ENCODE data around the gene BBS10. TPM values are rescaled to one million over a fixed set of nuclear protein-coding genes. Genes with fewer than 3 reads are reported as not detected.

BBS10 gene
- total RNA-seq, 4 donors from 2014 or later: 11.4 to 17.6 (median 13.5) TPM

DNA sequence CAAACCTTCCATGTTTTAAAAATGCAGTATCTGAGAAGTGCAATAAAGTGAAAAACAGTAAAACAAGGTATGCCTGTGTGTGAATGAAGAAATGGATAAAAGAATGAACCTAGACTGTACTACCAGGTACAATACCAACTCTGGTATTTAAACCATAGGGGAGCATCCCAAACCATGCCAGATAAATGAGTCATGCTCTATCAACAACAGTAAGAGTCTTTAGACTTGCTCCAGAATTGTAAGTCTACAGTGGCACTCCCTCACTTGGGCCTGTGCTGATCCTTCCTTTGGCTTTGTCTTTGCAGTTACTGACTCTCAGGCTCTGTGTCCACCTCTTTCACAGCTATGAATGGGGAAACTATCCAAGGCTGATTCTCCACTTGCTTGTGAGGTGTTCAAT is 38.1 kb downstream of the BBS10 start:
- Histone ChIP-seq H3K27ac (no peak overlapping the region), H3K27me3 (no peaks in the 10 kb centered on the region), H3K4me1 (no peaks in the 10 kb centered on the region), H3K36me3 (no peaks in the 10 kb centered on the region), H3K9me3 (no peaks in the 10 kb centered on the region), H3K4me3 (replicated peaks in 1 of 3) (no peak overlapping the region)
- no peak for TF ChIP-seq POLR2A (IDR thresholded peaks at IDR 0.05)
- TF ChIP-seq, protein P1, sequence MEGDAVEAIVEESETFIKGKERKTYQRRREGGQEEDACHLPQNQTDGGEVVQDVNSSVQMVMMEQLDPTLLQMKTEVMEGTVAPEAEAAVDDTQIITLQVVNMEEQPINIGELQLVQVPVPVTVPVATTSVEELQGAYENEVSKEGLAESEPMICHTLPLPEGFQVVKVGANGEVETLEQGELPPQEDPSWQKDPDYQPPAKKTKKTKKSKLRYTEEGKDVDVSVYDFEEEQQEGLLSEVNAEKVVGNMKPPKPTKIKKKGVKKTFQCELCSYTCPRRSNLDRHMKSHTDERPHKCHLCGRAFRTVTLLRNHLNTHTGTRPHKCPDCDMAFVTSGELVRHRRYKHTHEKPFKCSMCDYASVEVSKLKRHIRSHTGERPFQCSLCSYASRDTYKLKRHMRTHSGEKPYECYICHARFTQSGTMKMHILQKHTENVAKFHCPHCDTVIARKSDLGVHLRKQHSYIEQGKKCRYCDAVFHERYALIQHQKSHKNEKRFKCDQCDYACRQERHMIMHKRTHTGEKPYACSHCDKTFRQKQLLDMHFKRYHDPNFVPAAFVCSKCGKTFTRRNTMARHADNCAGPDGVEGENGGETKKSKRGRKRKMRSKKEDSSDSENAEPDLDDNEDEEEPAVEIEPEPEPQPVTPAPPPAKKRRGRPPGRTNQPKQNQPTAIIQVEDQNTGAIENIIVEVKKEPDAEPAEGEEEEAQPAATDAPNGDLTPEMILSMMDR (IDR thresholded peaks at IDR 0.05): no peak
- no peak for DNase-seq
- intact Hi-C loops (cut with DNase I): no loop called here

DNA sequence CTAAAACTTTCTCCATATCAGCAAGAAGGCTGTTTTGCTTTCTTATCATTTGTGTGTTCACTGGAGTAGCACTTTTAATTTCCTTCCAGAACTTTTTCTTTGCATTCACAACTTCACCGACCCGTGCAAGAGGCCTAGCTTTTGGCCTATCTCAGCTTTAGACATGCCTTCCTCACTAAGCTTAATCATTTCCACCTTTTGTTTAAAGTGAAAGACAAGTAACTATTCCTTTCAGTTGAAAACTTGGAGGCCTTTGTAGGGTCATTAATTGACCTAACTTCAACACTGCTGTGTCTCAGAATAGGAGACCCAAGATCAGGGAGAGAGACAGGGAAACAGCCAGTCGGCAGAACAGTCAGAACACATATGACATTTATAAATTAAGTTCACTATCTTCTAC is 39.3 kb downstream of the BBS10 start:
- Histone ChIP-seq H3K4me1 (no peaks in the 10 kb centered on the region), H3K36me3 (no peaks in the 10 kb centered on the region), H3K9me3 (no peaks in the 10 kb centered on the region), H3K4me3 (replicated peaks in 1 of 3) (no peak overlapping the region), H3K27me3 (no peaks in the 10 kb centered on the region), H3K27ac (no peak overlapping the region)
- intact Hi-C loops (cut with DNase I): no loop called here
- DNase-seq: no peak
- TF ChIP-seq, protein P1 (IDR thresholded peaks at IDR 0.05): no peak
- WGBS, 2 donors: 56 to 57% methylated on average over 3 of the region's 3 CpGs

DNA sequence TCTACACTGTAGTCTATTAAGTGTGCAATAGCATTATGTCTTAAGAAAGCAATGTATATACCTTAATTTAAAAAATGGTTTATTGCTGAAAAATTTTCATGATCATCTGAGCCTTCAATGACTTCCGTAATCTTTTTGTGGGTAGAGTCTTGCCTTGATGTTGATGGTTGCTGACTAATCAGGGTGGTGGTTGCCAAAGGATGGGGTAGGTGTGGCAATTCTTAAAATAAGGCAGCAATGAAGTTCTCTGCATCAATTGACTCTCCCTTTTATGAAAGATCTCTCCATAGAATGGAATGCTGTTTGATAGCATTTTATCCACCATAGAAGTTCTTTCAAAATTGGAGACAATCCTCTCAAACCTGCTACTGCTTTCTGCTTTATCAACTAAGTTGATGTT is 41.1 kb downstream of the BBS10 start:
- intact Hi-C loops (cut with DNase I): no loop called here

DNA sequence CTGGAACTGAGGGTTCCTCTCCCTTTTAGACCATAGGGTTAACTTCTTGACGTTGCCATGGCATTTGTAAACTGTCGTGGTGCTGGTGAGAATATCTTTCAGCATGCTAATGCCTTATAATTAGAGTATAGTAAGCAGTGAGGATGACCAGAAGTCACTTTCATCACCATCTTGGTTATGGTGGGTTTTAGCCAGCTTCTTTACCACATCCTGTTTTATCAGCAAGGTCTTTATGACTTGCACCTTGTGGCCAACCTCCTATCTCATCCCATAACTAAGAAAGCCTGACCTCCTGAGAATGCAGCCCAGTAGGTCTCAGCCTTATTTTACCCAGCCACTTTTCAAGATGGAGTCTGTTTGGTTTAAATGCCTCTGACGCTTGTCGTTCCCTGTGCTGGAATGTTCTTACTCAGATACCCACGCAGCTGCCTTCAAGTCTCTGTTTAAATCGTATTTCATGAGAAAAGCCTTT is 44.2 kb downstream of the BBS10 start:
- intact Hi-C loops (cut with DNase I): no loop called here
- TF ChIP-seq POLR2A (IDR thresholded peaks at IDR 0.05): no peak
- TF ChIP-seq, protein P1 (IDR thresholded peaks at IDR 0.05): no peak
- Histone ChIP-seq H3K9me3 (no peaks in the 10 kb centered on the region), H3K36me3 (no peaks in the 10 kb centered on the region), H3K27ac (no peak overlapping the region), H3K27me3 (no peaks in the 10 kb centered on the region), H3K4me1 (no peaks in the 10 kb centered on the region), H3K4me3 (replicated peaks in 1 of 3) (no peak overlapping the region)
- WGBS, 2 donors: 91 to 93% methylated on average over 6 of the region's 6 CpGs
- no peak for DNase-seq

More for the DNA sequence above, 41.1 kb downstream of the BBS10 start:
- Histone ChIP-seq H3K9me3 (no peaks in the 10 kb centered on the region), H3K27ac (no peak overlapping the region), H3K36me3 (no peaks in the 10 kb centered on the region), H3K4me1 (no peaks in the 10 kb centered on the region), H3K4me3 (replicated peaks in 1 of 3) (no peak overlapping the region), H3K27me3 (no peaks in the 10 kb centered on the region)
- 98 to 100% methylated on average over 1 of the region's 1 CpG for WGBS, 2 donors
- DNase-seq: no peak
- no peak for TF ChIP-seq POLR2A (IDR thresholded peaks at IDR 0.05)
- TF ChIP-seq, protein P1 (IDR thresholded peaks at IDR 0.05): no peak

DNA sequence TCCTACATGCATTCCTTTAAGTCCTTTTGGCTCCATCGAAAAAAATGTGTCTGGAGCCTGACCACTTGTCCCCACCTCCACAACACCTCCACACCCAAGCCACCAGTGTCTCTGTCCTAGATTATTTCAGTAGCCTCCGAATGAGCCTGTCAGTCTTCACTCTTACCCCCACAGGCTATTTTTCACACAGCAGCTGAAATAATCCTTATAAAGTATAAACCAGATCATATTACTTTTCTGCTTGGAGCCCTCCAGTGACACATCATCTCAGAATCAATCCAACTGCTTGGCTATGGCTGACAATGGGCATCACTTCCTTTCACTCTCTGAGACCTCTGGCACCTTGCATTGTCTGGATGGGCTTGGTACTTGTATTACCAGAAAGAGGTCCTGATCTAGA is 44.9 kb downstream of the BBS10 start:
- intact Hi-C loops (cut with DNase I): no loop called here
- H3K27ac ChIP-seq: no peak overlapping the region
- H3K9me3 ChIP-seq: no peaks in the 10 kb centered on the region
- H3K4me1 ChIP-seq: no peaks in the 10 kb centered on the region
- H3K36me3 ChIP-seq: no peaks in the 10 kb centered on the region
- no peak overlapping the region for H3K4me3 ChIP-seq (replicated peaks in 1 of 3)
- H3K27me3 ChIP-seq: no peaks in the 10 kb centered on the region
- DNase-seq: no peak
- TF ChIP-seq, protein P1 (IDR thresholded peaks at IDR 0.05): no peak
- TF ChIP-seq POLR2A (IDR thresholded peaks at IDR 0.05): no peak
- WGBS, 2 donors: 94 to 96% methylated on average over 2 of the region's 2 CpGs

Measured in thyroid gland (tissue), 4 donors.